Hepatocyte (in vitro differentiated cells): ENCODE data around the gene HSF2BP. TPM values are rescaled to one million over a fixed set of nuclear protein-coding genes. Genes with fewer than 3 reads are reported as not detected.

Experiments used
- DNase-seq: peaks from one replicate; pipeline ENCODE4 v3.0.0-alpha.2; 2016; ENCODE audit warnings: low spot score
- H2AFZ ChIP-seq: fragments of 200-600 bp; sonication (generic); 2 replicates; pipeline ENCODE4 v1.6.0; 2016; ENCODE audit warnings: antibody characterized with exemption, mild to moderate bottlenecking
- H3K27ac ChIP-seq: fragments of 200-600 bp; sonication (generic); 2 replicates; pipeline ENCODE4 v1.5.1; 2016; ENCODE audit warnings: mild to moderate bottlenecking
- H3K27me3 ChIP-seq: fragments of 200-600 bp; sonication (generic); 2 replicates; pipeline ENCODE4 v1.6.1; 2016
- H3K36me3 ChIP-seq: fragments of 200-600 bp; sonication (generic); replicated peaks from 2 replicates; pipeline ENCODE4 v1.5.1; 2016; ENCODE audit warnings: low read depth; ENCODE audit not compliant: insufficient read depth
- H3K4me1 ChIP-seq: fragments of 200-600 bp; sonication (generic); 2 replicates; pipeline ENCODE4 v1.5.1; 2016; ENCODE audit warnings: mild to moderate bottlenecking, moderate library complexity; ENCODE audit not compliant: insufficient read depth
- H3K4me2 ChIP-seq: fragments of 200-600 bp; sonication (generic); 2 replicates; pipeline ENCODE4 v1.6.0; 2016
- H3K4me3 ChIP-seq: fragments of 200-600 bp; sonication (generic); 2 replicates; pipeline ENCODE4 v1.5.1; 2016; ENCODE audit warnings: mild to moderate bottlenecking
- H3K79me2 ChIP-seq: fragments of 200-600 bp; sonication (generic); 2 replicates; pipeline ENCODE4 v1.6.0; 2017; ENCODE audit warnings: mild to moderate bottlenecking
- H3K9me2 ChIP-seq: fragments of 200-600 bp; sonication (generic); replicated peaks from 2 replicates; pipeline ENCODE4 v1.6.0; 2017; ENCODE audit warnings: mild to moderate bottlenecking; ENCODE audit not compliant: insufficient read depth
- H3K9me3 ChIP-seq: fragments of 200-600 bp; sonication (generic); 2 replicates; pipeline ENCODE4 v1.5.1; 2016; ENCODE audit warnings: low read depth, mild to moderate bottlenecking
- H4K20me1 ChIP-seq: fragments of 200-600 bp; sonication (generic); 2 replicates; pipeline ENCODE4 v1.6.0; 2016; ENCODE audit warnings: mild to moderate bottlenecking; ENCODE audit not compliant: insufficient read depth, poor library complexity, severe bottlenecking
- EZH2 ChIP-seq: fragments of 200-600 bp; sonication (generic); IDR thresholded peaks from 2 replicates; pipeline ENCODE4 v1.6.1; 2016; ENCODE audit warnings: antibody characterized with exemption, mild to moderate bottlenecking, borderline replicate concordance
- EZH2phosphoT487 ChIP-seq: fragments of 200-600 bp; sonication (generic); IDR thresholded peaks from one replicate; pipeline ENCODE4 v1.6.1; 2018; ENCODE audit warnings: antibody characterized with exemption, mild to moderate bottlenecking, low read depth, moderate library complexity; ENCODE audit not compliant: unreplicated experiment, severe bottlenecking
- WGBS: methylation state at CpG from one replicate; pipeline ENCODE4 v1.1.6; 2016; ENCODE audit warnings: low lambda C conversion rate; ENCODE audit errors: missing lambda C conversion rate; 5-methylcytosine and 5-hydroxymethylcytosine counted together
- polyA plus RNA-seq: library from polyadenylated mRNA; unstranded; fragments of >200 nt; fragmentation: Nextera tagmentation; extraction: Ambion mirVana; gene quantifications from 2 replicates; pipeline ENCODE4 v1.2.1, GENCODE V29; 2016
- total RNA-seq: library from RNA; depleted of rRNA; stranded (reverse); fragments of >200 nt; gene quantifications from 2 replicates; pipeline ENCODE4 v1.2.3, GENCODE V29; 2014
- TF ChIP-seq, protein P1 (sequence below): fragments of 200-600 bp; sonication (generic); IDR thresholded peaks from 2 replicates; pipeline ENCODE4 v1.5.1; 2016; ENCODE audit warnings: antibody characterized with exemption, mild to moderate bottlenecking; ENCODE audit not compliant: poor library complexity

Gene HSF2BP
- total and polyA plus RNA-seq, 2 experiments from 2014 or later, result 1.3 to 1.4 TPM

DNA sequence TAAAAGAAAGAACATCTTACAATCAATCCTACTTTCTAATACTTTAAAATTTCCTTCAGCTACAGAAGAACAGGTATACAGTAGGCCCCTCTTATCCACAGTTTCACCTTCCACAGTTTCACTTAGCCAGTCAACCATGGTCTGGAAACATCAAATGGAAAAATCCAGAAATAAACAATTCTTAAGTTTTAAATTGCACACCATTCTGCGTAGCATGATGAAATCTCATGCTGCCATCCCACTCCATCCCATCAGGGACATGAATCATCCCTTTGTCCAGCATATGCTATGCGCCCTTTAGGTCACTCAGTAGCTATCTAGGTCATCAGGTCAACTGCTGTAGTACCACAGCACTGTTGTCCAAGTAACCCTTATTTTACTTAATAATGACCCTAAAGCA, 67.7 kb downstream of the HSF2BP start:
- no peaks in the 10 kb centered on the region for H4K20me1 ChIP-seq
- H3K4me3 ChIP-seq, result no peak overlapping the region
- no peak for DNase-seq
- H3K27ac ChIP-seq, result no peak overlapping the region
- H3K9me2 ChIP-seq, result no peaks in the 10 kb centered on the region
- H2AFZ ChIP-seq, result no peak overlapping the region
- H3K9me3 ChIP-seq, result no peaks in the 10 kb centered on the region
- no peaks in the 10 kb centered on the region for H3K36me3 ChIP-seq
- no peak for TF ChIP-seq EZH2phosphoT487
- TF ChIP-seq EZH2, result no peak
- no peak overlapping the region for H3K4me2 ChIP-seq
- H3K4me1 ChIP-seq, result peaks cover 54% of the 10 kb centered on the region
- no peaks in the 10 kb centered on the region for H3K27me3 ChIP-seq
- 85% methylated on average over 2 of the region's 2 CpGs for WGBS
- H3K79me2 ChIP-seq, result no peaks in the 10 kb centered on the region

DNA sequence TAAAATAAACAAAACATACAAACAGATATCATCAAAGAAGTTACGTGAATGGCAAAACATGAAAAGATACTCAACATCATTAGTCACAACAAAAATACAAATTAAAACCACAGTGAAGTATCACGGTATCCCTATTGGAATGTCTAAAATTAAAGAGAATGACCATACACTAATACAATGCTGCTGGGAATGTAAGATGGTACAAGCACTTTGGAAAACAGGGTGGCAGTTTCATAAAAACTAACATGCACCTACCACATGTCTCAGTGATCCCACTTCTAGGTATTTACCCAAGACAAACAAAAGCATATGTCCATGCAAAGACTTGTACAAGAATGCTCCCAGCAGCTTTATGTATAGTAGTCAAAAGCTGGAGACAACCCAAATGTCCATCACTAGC, 69.1 kb downstream of the HSF2BP start:
- Histone ChIP-seq H4K20me1 (no peaks in the 10 kb centered on the region), H3K27ac (peak overlapping the region; percentile 84), H3K9me2 (no peaks in the 10 kb centered on the region), H3K4me2 (no peak overlapping the region), H3K27me3 (no peaks in the 10 kb centered on the region), H3K36me3 (no peaks in the 10 kb centered on the region), H3K4me3 (no peak overlapping the region), H2AFZ (no peak overlapping the region), H3K9me3 (no peaks in the 10 kb centered on the region), H3K79me2 (no peaks in the 10 kb centered on the region), H3K4me1 (peaks cover 62% of the 10 kb centered on the region)
- WGBS, result 100% methylated on average over 2 of the region's 2 CpGs
- TF ChIP-seq EZH2phosphoT487 (no peak), EZH2 (no peak)
- TF ChIP-seq, protein P1, sequence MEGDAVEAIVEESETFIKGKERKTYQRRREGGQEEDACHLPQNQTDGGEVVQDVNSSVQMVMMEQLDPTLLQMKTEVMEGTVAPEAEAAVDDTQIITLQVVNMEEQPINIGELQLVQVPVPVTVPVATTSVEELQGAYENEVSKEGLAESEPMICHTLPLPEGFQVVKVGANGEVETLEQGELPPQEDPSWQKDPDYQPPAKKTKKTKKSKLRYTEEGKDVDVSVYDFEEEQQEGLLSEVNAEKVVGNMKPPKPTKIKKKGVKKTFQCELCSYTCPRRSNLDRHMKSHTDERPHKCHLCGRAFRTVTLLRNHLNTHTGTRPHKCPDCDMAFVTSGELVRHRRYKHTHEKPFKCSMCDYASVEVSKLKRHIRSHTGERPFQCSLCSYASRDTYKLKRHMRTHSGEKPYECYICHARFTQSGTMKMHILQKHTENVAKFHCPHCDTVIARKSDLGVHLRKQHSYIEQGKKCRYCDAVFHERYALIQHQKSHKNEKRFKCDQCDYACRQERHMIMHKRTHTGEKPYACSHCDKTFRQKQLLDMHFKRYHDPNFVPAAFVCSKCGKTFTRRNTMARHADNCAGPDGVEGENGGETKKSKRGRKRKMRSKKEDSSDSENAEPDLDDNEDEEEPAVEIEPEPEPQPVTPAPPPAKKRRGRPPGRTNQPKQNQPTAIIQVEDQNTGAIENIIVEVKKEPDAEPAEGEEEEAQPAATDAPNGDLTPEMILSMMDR, result no peak
- no peak for DNase-seq

DNA sequence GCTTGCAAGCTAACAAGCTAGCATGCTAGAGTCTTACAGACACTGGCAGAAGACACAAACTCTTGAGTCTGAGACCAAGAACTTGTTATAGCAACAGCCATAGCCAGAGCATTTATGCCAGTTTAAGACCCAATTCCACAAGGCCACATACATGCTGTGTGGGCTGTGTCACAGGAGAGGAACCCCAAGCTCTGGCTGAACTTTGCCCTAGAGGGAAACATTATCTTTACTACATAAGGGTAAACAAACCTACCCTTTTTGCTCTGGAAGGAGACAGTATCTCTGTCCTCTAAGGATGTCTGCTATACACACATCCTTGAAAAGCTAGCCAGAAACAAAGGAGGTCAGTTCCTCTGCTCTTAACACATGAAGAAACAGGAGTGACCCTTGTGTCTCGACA, 70.3 kb downstream of the HSF2BP start:
- H3K36me3 ChIP-seq, result no peaks in the 10 kb centered on the region
- WGBS, result 48% methylated on average over 1 of the region's 1 CpG

DNA sequence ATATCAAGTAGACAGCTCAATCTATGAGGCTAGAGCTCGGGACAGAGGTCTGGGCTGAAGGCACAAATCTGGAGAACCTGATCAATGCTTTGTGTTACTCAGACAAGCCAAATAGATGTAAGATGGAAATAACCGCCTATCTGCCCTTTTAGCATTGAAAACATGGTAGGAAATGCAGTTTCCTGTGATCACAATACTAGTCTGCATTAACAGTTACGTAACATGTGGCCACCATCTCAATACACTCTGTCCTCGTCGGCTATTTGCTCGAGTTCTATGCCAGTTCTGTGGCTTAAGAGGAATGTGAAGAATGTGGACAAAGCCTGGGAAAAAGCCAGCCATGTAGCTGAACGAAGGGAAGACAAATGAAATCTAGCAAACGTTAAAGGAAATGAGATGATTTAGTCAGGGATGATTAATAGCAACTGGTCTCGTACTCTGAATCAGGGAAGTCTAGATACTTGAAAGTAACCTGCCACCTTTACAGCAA, 73.3 kb downstream of the HSF2BP start:
- TF ChIP-seq, protein P1, result no peak
- Histone ChIP-seq H3K79me2 (no peaks in the 10 kb centered on the region), H3K4me1 (peaks cover 39% of the 10 kb centered on the region), H3K27ac (peak overlapping the region; percentile 84), H3K9me2 (no peaks in the 10 kb centered on the region), H3K4me3 (no peak overlapping the region), H2AFZ (no peak overlapping the region), H3K4me2 (peak overlapping the region; percentile 40), H4K20me1 (no peaks in the 10 kb centered on the region), H3K27me3 (no peaks in the 10 kb centered on the region), H3K9me3 (no peaks in the 10 kb centered on the region), H3K36me3 (no peaks in the 10 kb centered on the region)
- 14% methylated on average over 9 of the region's 9 CpGs for WGBS
- DNase-seq, result peak; percentile 77

More for the DNA sequence above, 70.3 kb downstream of the HSF2BP start:
- Histone ChIP-seq H3K4me2 (peak overlapping the region; percentile 20), H3K9me3 (no peaks in the 10 kb centered on the region), H4K20me1 (no peaks in the 10 kb centered on the region), H2AFZ (no peak overlapping the region), H3K9me2 (no peaks in the 10 kb centered on the region), H3K27me3 (no peaks in the 10 kb centered on the region), H3K27ac (peak overlapping the region; percentile 84), H3K4me1 (peaks cover 61% of the 10 kb centered on the region), H3K4me3 (no peak overlapping the region), H3K79me2 (no peaks in the 10 kb centered on the region)
- TF ChIP-seq, protein P1, result no peak
- TF ChIP-seq EZH2phosphoT487, result no peak
- no peak for TF ChIP-seq EZH2
- peak; percentile 46 for DNase-seq
